ENCODE results near the gene ZBTB42.

The ZBTB42 gene

DNA sequence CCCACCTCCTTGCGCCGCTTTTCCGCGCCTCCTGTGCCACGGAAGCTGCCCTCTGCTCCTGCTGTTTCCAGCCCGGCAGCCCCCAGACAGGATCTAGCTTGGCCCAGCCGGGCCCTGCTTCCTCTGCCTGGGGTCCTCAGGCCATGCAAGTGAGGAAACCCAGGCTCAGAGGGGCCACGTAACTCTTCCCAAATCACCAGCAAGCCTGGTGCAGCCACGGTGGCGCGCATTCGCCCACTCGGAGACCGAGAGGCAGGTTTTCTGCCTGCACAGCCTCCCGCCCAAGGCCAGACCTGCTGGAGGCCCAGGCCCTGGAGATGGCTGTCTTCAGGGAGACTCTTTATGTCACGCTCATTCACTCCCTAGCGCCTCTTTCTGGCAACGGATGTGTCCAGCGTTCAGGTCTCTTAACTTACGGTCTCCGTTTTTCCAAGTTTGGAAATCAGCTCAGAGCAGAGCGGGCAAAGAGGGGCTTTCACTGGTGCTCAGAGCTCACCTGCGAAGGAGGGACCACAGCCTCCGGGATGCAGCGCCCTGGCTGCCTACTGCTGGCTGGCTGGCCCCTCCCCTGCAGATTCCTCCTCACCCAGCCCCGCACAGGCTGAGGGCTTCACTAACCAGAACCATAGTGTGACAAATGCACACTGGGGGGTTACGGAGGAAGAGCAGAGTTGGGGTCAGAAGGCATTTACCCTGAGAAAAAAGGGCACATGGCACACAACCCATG, 43.6 kb downstream of the ZBTB42 start:
- no peak for DNase-seq

DNA sequence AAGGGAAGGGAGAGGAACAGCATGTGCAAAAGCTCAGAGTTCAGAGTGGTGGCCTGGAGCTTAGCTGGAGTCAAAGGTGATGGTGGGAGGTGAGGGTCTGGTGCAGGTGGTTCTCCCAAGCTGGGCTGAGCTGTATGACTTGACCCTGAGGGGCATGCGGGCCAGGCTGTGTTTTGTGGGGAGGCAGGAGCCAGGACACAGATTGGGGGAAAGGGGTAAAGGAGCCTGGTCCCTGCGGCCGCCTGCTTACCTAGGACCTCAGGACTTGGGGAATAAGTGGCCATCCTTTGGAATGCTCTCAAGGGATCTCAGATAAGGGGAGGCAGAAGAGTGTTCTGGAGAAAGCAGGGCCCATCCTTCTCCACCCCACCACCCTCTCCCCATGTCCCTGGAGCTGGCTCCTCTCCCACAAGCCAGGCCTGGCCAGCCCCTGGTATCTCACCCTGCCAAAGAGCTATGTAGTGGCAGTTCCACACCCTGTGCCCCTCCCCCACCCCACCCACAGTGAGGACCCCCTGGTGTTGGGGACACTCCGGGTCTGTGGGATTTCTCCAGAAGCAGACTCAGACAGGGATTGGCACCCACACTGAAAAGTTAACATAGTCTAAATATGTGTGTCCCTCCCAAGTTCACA, 44.2 kb downstream of the ZBTB42 start:
- no peak for DNase-seq

DNA sequence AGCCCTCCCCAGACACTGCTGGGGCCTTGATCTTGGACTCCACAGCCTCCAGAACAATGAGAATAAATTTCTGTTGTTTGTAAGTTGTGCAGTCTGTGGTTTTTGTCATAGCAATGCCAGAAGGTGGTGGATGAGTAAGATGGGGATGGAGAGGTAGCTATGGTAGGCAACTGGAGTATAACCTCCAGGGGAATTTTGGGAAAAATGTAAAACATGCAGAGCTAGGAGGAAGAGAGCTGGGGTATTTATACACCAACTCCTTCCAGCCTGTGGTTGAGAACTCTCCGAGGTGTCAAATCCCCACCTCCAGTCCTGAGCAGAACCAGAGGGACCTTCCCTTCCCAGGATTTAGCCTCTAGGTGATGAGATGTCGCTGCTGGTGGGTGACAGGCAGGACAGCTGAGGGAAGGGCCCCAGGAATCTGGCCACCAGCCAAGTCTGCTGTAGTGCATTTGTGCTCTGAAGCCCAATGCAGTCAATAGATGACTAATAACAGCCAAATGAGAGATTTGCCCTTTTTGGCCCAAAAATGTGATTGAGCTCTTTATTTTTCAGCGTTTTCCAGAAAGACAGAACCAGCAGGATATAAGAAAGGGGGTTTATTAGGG, 45.0 kb downstream of the ZBTB42 start:
- no peak for DNase-seq

DNA sequence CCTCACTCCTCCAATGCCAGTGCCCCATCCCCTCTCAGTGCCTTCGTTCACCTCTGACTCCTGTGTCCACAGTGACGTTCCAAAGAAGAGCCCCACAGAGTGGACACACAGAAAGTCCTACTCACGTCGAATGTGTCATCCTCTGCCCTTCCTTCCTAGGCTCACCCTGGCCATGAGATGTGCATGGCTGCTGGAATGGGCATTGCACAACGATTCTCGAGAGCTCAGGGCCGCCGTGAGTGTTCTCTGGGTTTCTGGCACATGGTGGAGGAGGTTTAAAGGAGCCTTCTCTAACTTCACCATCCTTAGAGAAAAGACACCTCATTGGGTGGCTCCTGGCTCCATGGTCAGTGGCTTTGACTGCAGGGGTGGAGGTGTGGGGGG, 51.4 kb downstream of the ZBTB42 start:
- no peak for DNase-seq

Measured in NCI-H1417 (cell line).